GM23248 (cell line): ENCODE results near the gene CAPN11. TPM values are rescaled to one million over a fixed set of nuclear protein-coding genes. Genes with fewer than 3 reads are reported as not detected.

Experiments used
- DNase-seq: peaks from one replicate; pipeline ENCODE4 v3.0.0-alpha.2; 2015
- H2AFZ ChIP-seq: fragments of 200-600 bp; sonication (generic); 2 replicates; pipeline ENCODE4 v1.6.1; 2016; ENCODE audit warnings: antibody characterized with exemption
- H3F3A ChIP-seq: fragments of 200-600 bp; sonication (generic); 2 replicates; pipeline ENCODE4 v1.6.1; 2016; ENCODE audit warnings: mild to moderate bottlenecking, antibody characterized with exemption, mixed run types; ENCODE audit not compliant: insufficient read depth
- H3K27ac ChIP-seq: fragments of 200-600 bp; sonication (generic); 2 replicates; pipeline ENCODE4 v1.5.1; 2016; ENCODE audit warnings: mild to moderate bottlenecking
- H3K27me3 ChIP-seq: fragments of 200-600 bp; sonication (generic); replicated peaks from 2 replicates; pipeline ENCODE4 v1.6.1; 2016; ENCODE audit warnings: mild to moderate bottlenecking; ENCODE audit not compliant: insufficient read depth
- H3K36me3 ChIP-seq: fragments of 200-600 bp; sonication (generic); 2 replicates; pipeline ENCODE4 v1.6.1; 2016; ENCODE audit warnings: low read depth, mild to moderate bottlenecking
- H3K4me1 ChIP-seq: fragments of 200-600 bp; sonication (generic); 2 replicates; pipeline ENCODE4 v1.6.1; 2016; ENCODE audit warnings: mild to moderate bottlenecking; ENCODE audit not compliant: insufficient read depth
- H3K4me2 ChIP-seq: fragments of 200-600 bp; sonication (generic); one replicate; pipeline ENCODE4 v1.6.1; 2016; ENCODE audit warnings: mild to moderate bottlenecking; ENCODE audit not compliant: unreplicated experiment
- H3K4me3 ChIP-seq: fragments of 200-600 bp; sonication (generic); 2 replicates; pipeline ENCODE4 v1.5.1; 2016; ENCODE audit warnings: mild to moderate bottlenecking
- H3K79me2 ChIP-seq: fragments of 200-600 bp; sonication (generic); 2 replicates; pipeline ENCODE4 v1.6.1; 2016; ENCODE audit warnings: mild to moderate bottlenecking; ENCODE audit not compliant: insufficient read depth
- H3K9ac ChIP-seq: fragments of 200-600 bp; sonication (generic); 2 replicates; pipeline ENCODE4 v1.6.1; 2016; ENCODE audit warnings: mild to moderate bottlenecking
- H3K9me2 ChIP-seq: fragments of 200-600 bp; sonication (generic); 2 replicates; pipeline ENCODE4 v1.6.1; 2016; ENCODE audit warnings: mixed run types, mild to moderate bottlenecking, moderate library complexity; ENCODE audit not compliant: insufficient read depth
- H3K9me3 ChIP-seq: fragments of 200-600 bp; sonication (generic); one replicate; pipeline ENCODE4 v1.6.1; 2017; ENCODE audit warnings: low read depth
- H4K20me1 ChIP-seq: fragments of 200-600 bp; sonication (generic); 2 replicates; pipeline ENCODE4 v1.6.0; 2016; ENCODE audit not compliant: insufficient read depth
- EZH2 ChIP-seq: fragments of 200-600 bp; sonication (generic); IDR thresholded peaks from 2 replicates; pipeline ENCODE4 v1.6.1; 2018; ENCODE audit warnings: antibody characterized with exemption, mild to moderate bottlenecking; ENCODE audit not compliant: insufficient read depth, poor library complexity, severe bottlenecking
- EZH2phosphoT487 ChIP-seq: fragments of 200-600 bp; sonication (generic); IDR thresholded peaks from 2 replicates; pipeline ENCODE4 v1.6.1; 2018; ENCODE audit warnings: antibody characterized with exemption, moderate library complexity, mild to moderate bottlenecking, low read depth; ENCODE audit not compliant: insufficient read depth
- WGBS, 2 experiments: methylation state at CpG; one replicate each; pipeline ENCODE4 v1.1.6; 2015 to 2017; ENCODE audit warnings: low lambda C conversion rate in 2 of 2, low coverage in 1 of 2; ENCODE audit errors: missing lambda C conversion rate in 2 of 2; 5-methylcytosine and 5-hydroxymethylcytosine counted together
- in situ Hi-C: fragments of 300-500 bp; cut with MboI; formaldehyde crosslinking; loops from 2 replicates; pipeline ENCODE4 v1.15.0; 2020
- polyA plus RNA-seq: library from polyadenylated mRNA; unstranded; fragments of >200 nt; fragmentation: Nextera tagmentation; extraction: Ambion mirVana; gene quantifications from 2 replicates; pipeline ENCODE4 v1.2.1, GENCODE V29; 2016
- total RNA-seq: library from RNA; depleted of rRNA; stranded (reverse); fragments of >200 nt; shearing (Covaris generic); gene quantifications from 2 replicates; pipeline ENCODE4 v1.2.3, GENCODE V29; 2014

The CAPN11 gene
- total and polyA plus RNA-seq, 2 experiments from 2014 or later = not detected

GRCh38 chr6:44211284-44211683 is 52.7 kb downstream of the CAPN11 start:
- peaks cover 5% of the 10 kb centered on the region; the same call in 1 of the 2 replicates for H3K27me3 ChIP-seq
- H3K4me3 ChIP-seq = no peak overlapping the region
- H3K9me3 ChIP-seq = no peaks in the 10 kb centered on the region
- in situ Hi-C loops = no loop called here
- H3K36me3 ChIP-seq = no peaks in the 10 kb centered on the region
- DNase-seq = no peak
- no peaks in the 10 kb centered on the region for H3K79me2 ChIP-seq
- H3K4me1 ChIP-seq = no peaks in the 10 kb centered on the region
- no peak overlapping the region for H3K27ac ChIP-seq
- no peaks in the 10 kb centered on the region for H3K9me2 ChIP-seq
- TF ChIP-seq EZH2phosphoT487 (no peak), EZH2 (no peak)
- H3K4me2 ChIP-seq = no peak overlapping the region
- H2AFZ ChIP-seq = no peak overlapping the region
- H3K9ac ChIP-seq = no peak overlapping the region
- WGBS, 2 experiments = 72 to 78% methylated on average over 3 of the region's 3 CpGs
- no peaks in the 10 kb centered on the region for H3F3A ChIP-seq
- no peaks in the 10 kb centered on the region for H4K20me1 ChIP-seq

- H3K27ac ChIP-seq = no peak overlapping the region
- H3F3A ChIP-seq = peaks cover 6% of the 10 kb centered on the region
- no peak overlapping the region for H3K4me2 ChIP-seq
- H3K9me2 ChIP-seq = no peaks in the 10 kb centered on the region
- peaks cover 9% of the 10 kb centered on the region for H3K4me1 ChIP-seq
- no peaks in the 10 kb centered on the region for H3K36me3 ChIP-seq
- no peaks in the 10 kb centered on the region for H3K9me3 ChIP-seq
- H3K79me2 ChIP-seq = no peaks in the 10 kb centered on the region
- no peak for DNase-seq
- H4K20me1 ChIP-seq = no peaks in the 10 kb centered on the region
- no peak overlapping the region for H3K4me3 ChIP-seq
- H2AFZ ChIP-seq = no peak overlapping the region
- no peak for TF ChIP-seq EZH2
- TF ChIP-seq EZH2phosphoT487 = no peak
- H3K9ac ChIP-seq = no peak overlapping the region
- in situ Hi-C loops = no loop called here
- H3K27me3 ChIP-seq = peaks cover 5% of the 10 kb centered on the region; the same call in 1 of the 2 replicates
- 82 to 83% methylated on average over 6 of the region's 6 CpGs for WGBS, 2 experiments
Observed at GRCh38 chr6:44214307-44214706, 55.7 kb downstream of the CAPN11 start.

GRCh38 chr6:44216677-44217331 is 58.2 kb downstream of the CAPN11 start, which contains the start of gene MYMX:
Gene MYMX (plus strand): TSS chr6:44216926. CDS start chr6:44217472, 546 bp downstream.
- Histone ChIP-seq H3K27ac (no peak within 1 kb of the TSS), H2AFZ (peak within 1 kb of the TSS; percentile 49; the same call in 1 of the 2 replicates), H3K9me3 (no peaks in the 10 kb centered on the region), H3F3A (peaks cover 12% of the 10 kb centered on the region), H3K79me2 (no peaks in the 10 kb centered on the region), H3K9me2 (no peaks in the 10 kb centered on the region), H3K4me3 (no peak within 1 kb of the TSS), H3K4me2 (no peak within 1 kb of the TSS), H3K27me3 (peaks cover 5% of the 10 kb centered on the region; the same call in 1 of the 2 replicates), H4K20me1 (no peaks in the 10 kb centered on the region), H3K4me1 (peaks cover 19% of the 10 kb centered on the region), H3K9ac (no peak within 1 kb of the TSS), H3K36me3 (no peaks in the 10 kb centered on the region)
- in situ Hi-C loops = no loop called here
- WGBS, 2 experiments = 17 to 21% methylated on average over 7 of the region's 7 CpGs
- DNase-seq = no peak
- TF ChIP-seq EZH2phosphoT487 (no peak), EZH2 (no peak)

GRCh38 chr6:44217332-44218143 is 58.9 kb downstream of the CAPN11 start:
- no peaks in the 10 kb centered on the region for H3K36me3 ChIP-seq
- no peak overlapping the region for H3K27ac ChIP-seq
- H2AFZ ChIP-seq = peak overlapping the region; percentile 49; the same call in 1 of the 2 replicates
- no peaks in the 10 kb centered on the region for H3K79me2 ChIP-seq
- no peak overlapping the region for H3K4me3 ChIP-seq
- H4K20me1 ChIP-seq = no peaks in the 10 kb centered on the region
- WGBS, 2 experiments = 21 to 22% methylated on average over 16 of the region's 16 CpGs
- DNase-seq = peak; percentile 84
- no peaks in the 10 kb centered on the region for H3K9me2 ChIP-seq
- H3K9ac ChIP-seq = no peak overlapping the region
- no peaks in the 10 kb centered on the region for H3K9me3 ChIP-seq
- in situ Hi-C loops = no loop called here
- H3K4me1 ChIP-seq = peaks cover 21% of the 10 kb centered on the region
- H3K27me3 ChIP-seq = peaks cover 5% of the 10 kb centered on the region; the same call in 1 of the 2 replicates
- peaks cover 12% of the 10 kb centered on the region for H3F3A ChIP-seq
- no peak overlapping the region for H3K4me2 ChIP-seq
- TF ChIP-seq EZH2phosphoT487 = no peak
- no peak for TF ChIP-seq EZH2
